Neutrophil (primary cell): Measurements from ENCODE around the gene WNT11.

Experiments used
- H3K27ac ChIP-seq: fragments of 200-600 bp; sonication (generic); 2 replicates; pipeline ENCODE4 v1.5.1; 2016; ENCODE audit warnings: mild to moderate bottlenecking, moderate library complexity
- H3K27me3 ChIP-seq: fragments of 200-600 bp; sonication (generic); 2 replicates; pipeline ENCODE4 v1.6.0; 2016; ENCODE audit warnings: mild to moderate bottlenecking
- H3K36me3 ChIP-seq: fragments of 200-600 bp; sonication (generic); 2 replicates; pipeline ENCODE4 v1.5.1; 2017
- H3K4me1 ChIP-seq, 2 experiments: fragments of 200-600 bp in 1 of 2; sonication (generic) in 1 of 2; 1 replicate in 1 of 2; 2 replicates in 1 of 2; pipeline versions ENCODE4 v1.5.1 to v1.6.1; 2013 to 2016; ENCODE audit warnings: low read depth in 1 of 2, low read length in 1 of 2, mild to moderate bottlenecking in 1 of 2, moderate library complexity in 1 of 2; ENCODE audit not compliant: control insufficient read depth in 1 of 2, insufficient read depth in 1 of 2
- H3K4me3 ChIP-seq, 2 experiments: fragments of 200-600 bp in 1 of 2; sonication (generic) in 1 of 2; 1 replicate in 1 of 2; 2 replicates in 1 of 2; pipeline ENCODE4 v1.5.1; 2013 to 2016; ENCODE audit warnings: low read depth in 1 of 2, low read length in 1 of 2, mild to moderate bottlenecking in 1 of 2, moderate library complexity in 1 of 2
- H3K9me3 ChIP-seq: fragments of 200-600 bp; sonication (generic); 2 replicates; pipeline ENCODE4 v1.5.1; 2016
- CTCF ChIP-seq: fragments of 200-600 bp; sonication (generic); IDR thresholded peaks from 2 replicates; pipeline ENCODE4 v1.5.1; 2016; ENCODE audit warnings: antibody characterized with exemption

The WNT11 gene

GRCh38 chr11:76230392-76230791, 24.1 kb upstream of the WNT11 start:
- Histone ChIP-seq H3K27me3 (no peaks in the 10 kb centered on the region), H3K4me1 (peaks cover 15% of the 10 kb centered on the region in 2 experiments), H3K27ac (no peak overlapping the region)

GRCh38 chr11:76229690-76230240, 23.5 kb upstream of the WNT11 start:
- no peak overlapping the region for H3K27ac ChIP-seq
- H3K36me3 ChIP-seq = no peaks in the 10 kb centered on the region
- H3K4me1 ChIP-seq = peaks cover 9% of the 10 kb centered on the region in 2 experiments
- no peaks in the 10 kb centered on the region for H3K27me3 ChIP-seq
- no peak for TF ChIP-seq CTCF
- H3K4me3 ChIP-seq = no peak overlapping the region
- H3K9me3 ChIP-seq = no peaks in the 10 kb centered on the region

More at GRCh38 chr11:76230392-76230791, 24.1 kb upstream of the WNT11 start:
- no peak for TF ChIP-seq CTCF
- H3K36me3 ChIP-seq = no peaks in the 10 kb centered on the region
- H3K9me3 ChIP-seq = no peaks in the 10 kb centered on the region
- no peak overlapping the region for H3K4me3 ChIP-seq

GRCh38 chr11:76228875-76229149, 22.5 kb upstream of the WNT11 start:
- Histone ChIP-seq H3K27ac (no peak overlapping the region), H3K4me1 (no peaks in the 10 kb centered on the region), H3K9me3 (no peaks in the 10 kb centered on the region), H3K27me3 (no peaks in the 10 kb centered on the region), H3K36me3 (no peaks in the 10 kb centered on the region), H3K4me3 (no peak overlapping the region)
- TF ChIP-seq CTCF = no peak

GRCh38 chr11:76228071-76228874, 22.0 kb upstream of the WNT11 start:
- no peaks in the 10 kb centered on the region for H3K9me3 ChIP-seq
- no peaks in the 10 kb centered on the region for H3K4me1 ChIP-seq
- no peaks in the 10 kb centered on the region for H3K27me3 ChIP-seq
- H3K36me3 ChIP-seq = no peaks in the 10 kb centered on the region
- no peak for TF ChIP-seq CTCF
- H3K4me3 ChIP-seq = no peak overlapping the region
- H3K27ac ChIP-seq = no peak overlapping the region

GRCh38 chr11:76226626-76227025, 20.3 kb upstream of the WNT11 start:
- H3K27me3 ChIP-seq = no peaks in the 10 kb centered on the region
- H3K36me3 ChIP-seq = no peaks in the 10 kb centered on the region
- no peaks in the 10 kb centered on the region for H3K9me3 ChIP-seq
- no peak overlapping the region for H3K27ac ChIP-seq
- no peak overlapping the region for H3K4me3 ChIP-seq
- H3K4me1 ChIP-seq = no peaks in the 10 kb centered on the region
- TF ChIP-seq CTCF = no peak
